Measurements from ENCODE around the gene SEMA3A. TPM values are rescaled to one million over a fixed set of nuclear protein-coding genes. Genes with fewer than 3 reads are reported as not detected.
A peak's percentile ranks its signal among the peaks of the same experiment; 100 is the strongest.

Gene SEMA3A
- total RNA-seq, 1 experiment from 2014 or later: 43.3 TPM

GRCh38 chr7:84021292-84021908, 173.2 kb downstream of the SEMA3A start:
- in situ Hi-C loops (cut with HindIII; ENCODE audit: low pct_unique_long_range_greater_than_20kb, low sequenced_read_pairs): no loop called here
- DNase-seq (ENCODE audit: low read depth, low spot score) (no peak), ATAC-seq (no peak)
- Histone ChIP-seq H3K9me3 (ENCODE audit: control insufficient read depth, insufficient read depth, low read depth, low read length) (no peaks in the 10 kb centered on the region), H3K27me3 (ENCODE audit: control insufficient read depth, insufficient read depth, low read length) (no peaks in the 10 kb centered on the region), H3K4me3 (ENCODE audit: low read depth in 2 of 2, low read length in 2 of 2) (no peak overlapping the region), H3K4me1 (ENCODE audit: control insufficient read depth, insufficient read depth, low read length) (peaks cover 19% of the 10 kb centered on the region), H3K27ac (ENCODE audit: low read length) (peak overlapping the region; percentile 89; the same call in 1 of the 2 replicates), H3K36me3 (ENCODE audit: control insufficient read depth, insufficient read depth, low read length) (no peaks in the 10 kb centered on the region)
- intact Hi-C loops (cut with micrococcal nuclease; ENCODE audit: unreplicated experiment): no loop called here
- TF ChIP-seq CTCF (IDR thresholded peaks at IDR 0.05): no peak
- no peak for TF ChIP-seq SIN3A (IDR thresholded peaks at IDR 0.05; ENCODE audit: borderline replicate concordance, insufficient read depth, low read depth, low read length)
- no peak for TF ChIP-seq REST (IDR thresholded peaks at IDR 0.05; ENCODE audit: insufficient read depth in 1 of 2, low read depth in 2 of 2, low read length in 1 of 2)
- TF ChIP-seq POLR2AphosphoS5 (IDR thresholded peaks at IDR 0.05; ENCODE audit: low read depth, low read length): no peak
- TF ChIP-seq TCF7L2 (IDR thresholded peaks at IDR 0.05; ENCODE audit: low read depth, low read length): no peak
- ChIA-PET CTCF (no interaction called here), POLR2A (no interaction called here)
- BruUV-seq (replicated peaks): no TSS peak

DNA sequence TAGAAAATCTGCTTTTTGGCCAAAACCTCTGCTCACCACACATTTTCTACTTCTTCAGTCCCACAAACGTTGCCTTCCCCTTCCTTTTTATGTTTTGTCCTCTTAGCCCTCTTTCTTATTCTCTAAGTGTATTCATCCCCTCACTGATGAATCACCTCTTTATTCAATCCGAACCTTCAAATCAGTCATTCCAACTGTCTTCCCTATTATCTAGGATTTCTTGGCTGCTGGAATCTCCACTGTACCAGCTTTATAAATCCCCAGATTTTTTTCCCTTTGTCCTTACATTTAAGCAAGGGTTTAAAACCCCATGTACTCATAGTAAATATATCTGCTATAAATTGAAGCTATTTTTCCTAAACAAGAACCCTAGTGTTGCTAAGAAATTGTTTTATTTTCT, 176.9 kb downstream of the SEMA3A start:
- ChIA-PET CTCF (no interaction called here), POLR2A (no interaction called here)

GRCh38 chr7:84013616-84014240, 180.9 kb downstream of the SEMA3A start:
- Histone ChIP-seq H3K27me3 (ENCODE audit: control insufficient read depth, insufficient read depth, low read length) (no peaks in the 10 kb centered on the region), H3K36me3 (ENCODE audit: control insufficient read depth, insufficient read depth, low read length) (no peaks in the 10 kb centered on the region), H3K27ac (ENCODE audit: low read length) (no peak overlapping the region), H3K9me3 (ENCODE audit: control insufficient read depth, insufficient read depth, low read depth, low read length) (no peaks in the 10 kb centered on the region), H3K4me1 (ENCODE audit: control insufficient read depth, insufficient read depth, low read length) (no peaks in the 10 kb centered on the region; the same call in 1 of the 2 replicates), H3K4me3 (ENCODE audit: low read depth in 2 of 2, low read length in 2 of 2) (no peak overlapping the region)
- CTCF ChIA-PET: interaction anchor here (0.6 kb wide), 1 partner anchor 989 kb away, joined by 3 read pairs; no protein-coding TSS in a partner anchor
- in situ Hi-C loops (cut with HindIII; ENCODE audit: low pct_unique_long_range_greater_than_20kb, low sequenced_read_pairs): no loop called here
- DNase-seq (ENCODE audit: low read depth, low spot score) (no peak), ATAC-seq (no peak)
- intact Hi-C loops (cut with micrococcal nuclease; ENCODE audit: unreplicated experiment): no loop called here
- TF ChIP-seq CTCF (IDR thresholded peaks at IDR 0.05) (no peak), REST (IDR thresholded peaks at IDR 0.05; ENCODE audit: insufficient read depth in 1 of 2, low read depth in 2 of 2, low read length in 1 of 2) (no peak), POLR2AphosphoS5 (IDR thresholded peaks at IDR 0.05; ENCODE audit: low read depth, low read length) (no peak), SIN3A (IDR thresholded peaks at IDR 0.05; ENCODE audit: borderline replicate concordance, insufficient read depth, low read depth, low read length) (no peak), TCF7L2 (IDR thresholded peaks at IDR 0.05; ENCODE audit: low read depth, low read length) (no peak)
- POLR2A ChIA-PET: no interaction called here
- no TSS peak for BruUV-seq (replicated peaks)

More for the DNA sequence above, 176.9 kb downstream of the SEMA3A start:
- Histone ChIP-seq H3K4me3 (ENCODE audit: low read depth in 2 of 2, low read length in 2 of 2) (no peak overlapping the region), H3K4me1 (ENCODE audit: control insufficient read depth, insufficient read depth, low read length) (peaks cover 6% of the 10 kb centered on the region; the same call in 1 of the 2 replicates), H3K9me3 (ENCODE audit: control insufficient read depth, insufficient read depth, low read depth, low read length) (no peaks in the 10 kb centered on the region), H3K27me3 (ENCODE audit: control insufficient read depth, insufficient read depth, low read length) (no peaks in the 10 kb centered on the region), H3K36me3 (ENCODE audit: control insufficient read depth, insufficient read depth, low read length) (no peaks in the 10 kb centered on the region), H3K27ac (ENCODE audit: low read length) (peak overlapping the region; percentile 65; the same call in 1 of the 2 replicates)
- intact Hi-C loops (cut with micrococcal nuclease; ENCODE audit: unreplicated experiment): no loop called here
- TF ChIP-seq POLR2AphosphoS5 (IDR thresholded peaks at IDR 0.05; ENCODE audit: low read depth, low read length) (no peak), SIN3A (IDR thresholded peaks at IDR 0.05; ENCODE audit: borderline replicate concordance, insufficient read depth, low read depth, low read length) (no peak), TCF7L2 (IDR thresholded peaks at IDR 0.05; ENCODE audit: low read depth, low read length) (no peak)
- BruUV-seq (replicated peaks): no TSS peak
- ATAC-seq (no peak), DNase-seq (ENCODE audit: low read depth, low spot score) (no peak)
- in situ Hi-C loops (cut with HindIII; ENCODE audit: low pct_unique_long_range_greater_than_20kb, low sequenced_read_pairs): no loop called here

Data from Panc1 (cell line).